HFFc6 (cell line): ENCODE results near the gene COPS9. TPM values are rescaled to one million over a fixed set of nuclear protein-coding genes. Genes with fewer than 3 reads are reported as not detected.
A peak's percentile ranks its signal among the peaks of the same experiment; 100 is the strongest.

Experiments used
- DNase-seq: peaks from one replicate; pipeline ENCODE4 v3.0.0-alpha.2; 2018
- H3K27ac Mint-ChIP-seq: 2 replicates; pipeline ENCODE4 v1.8.0; 2020; ENCODE audit warnings: mild to moderate bottlenecking, mixed read lengths
- H3K27me3 Mint-ChIP-seq: 2 replicates; pipeline ENCODE4 v1.8.0; 2021; ENCODE audit warnings: mild to moderate bottlenecking, moderate library complexity, mixed read lengths; ENCODE audit not compliant: insufficient read depth
- H3K36me3 Mint-ChIP-seq: 2 replicates; pipeline ENCODE4 v1.8.0; 2021; ENCODE audit warnings: low read depth, mixed read lengths
- H3K4me1 Mint-ChIP-seq: 2 replicates; pipeline ENCODE4 v1.8.0; 2020; ENCODE audit warnings: low read depth, mixed read lengths
- H3K4me3 Mint-ChIP-seq: 2 replicates; pipeline ENCODE4 v1.8.0; 2020; ENCODE audit warnings: mild to moderate bottlenecking, moderate library complexity, mixed read lengths
- H3K9me3 Mint-ChIP-seq: 2 replicates; pipeline ENCODE4 v1.8.0; 2020; ENCODE audit warnings: mild to moderate bottlenecking, mixed read lengths
- CTCF ChIP-seq: fragments of 200-600 bp; sonication (generic); IDR thresholded peaks from 2 replicates; pipeline ENCODE4 v1.5.0; 2021; ENCODE audit warnings: antibody characterized with exemption, mild to moderate bottlenecking
- total RNA-seq, 6 experiments: library from RNA; stranded (reverse); fragmentation: NEBNext Ultra II Directional; extraction: Animal tissue kit (Norgen Biotek cat#: 25700); gene quantifications; 2 replicates in 1 of 6; 3 replicates in 5 of 6; pipeline ENCODE4 v1.2.3, GENCODE V29; 2021

The COPS9 gene
- total RNA-seq, 6 experiments from 2014 or later, result 147 to 239 (median 211) TPM

GRCh38 chr2:240139666-240140393 is 3.7 kb upstream of the COPS9 start:
- Mint-ChIP-seq H3K36me3 (no peaks in the 10 kb centered on the region; the same call in 1 of the 2 replicates), H3K4me3 (no peak overlapping the region), H3K27me3 (peaks cover 21% of the 10 kb centered on the region), H3K27ac (no peak overlapping the region), H3K9me3 (no peaks in the 10 kb centered on the region), H3K4me1 (peaks cover 14% of the 10 kb centered on the region)
- TF ChIP-seq CTCF, result no peak
- no peak for DNase-seq

GRCh38 chr2:240139011-240139441 is 2.9 kb upstream of the COPS9 start:
- DNase-seq, result no peak
- Mint-ChIP-seq H3K9me3 (no peaks in the 10 kb centered on the region), H3K4me3 (no peak overlapping the region), H3K36me3 (no peaks in the 10 kb centered on the region; the same call in 1 of the 2 replicates), H3K4me1 (peaks cover 22% of the 10 kb centered on the region), H3K27ac (no peak overlapping the region), H3K27me3 (peaks cover 21% of the 10 kb centered on the region)
- no peak for TF ChIP-seq CTCF

GRCh38 chr2:240138254-240138984 is 2.3 kb upstream of the COPS9 start:
- H3K9me3 Mint-ChIP-seq, result no peaks in the 10 kb centered on the region
- H3K27ac Mint-ChIP-seq, result no peak overlapping the region
- peak; percentile 31; the same call in 1 of the 2 replicates for TF ChIP-seq CTCF
- H3K36me3 Mint-ChIP-seq, result no peaks in the 10 kb centered on the region; the same call in 1 of the 2 replicates
- peaks cover 24% of the 10 kb centered on the region for H3K4me1 Mint-ChIP-seq
- no peak overlapping the region for H3K4me3 Mint-ChIP-seq
- no peak for DNase-seq
- peaks cover 21% of the 10 kb centered on the region for H3K27me3 Mint-ChIP-seq

- no peak overlapping the region for H3K4me3 Mint-ChIP-seq
- no peaks in the 10 kb centered on the region; the same call in 1 of the 2 replicates for H3K36me3 Mint-ChIP-seq
- no peak for DNase-seq
- H3K27me3 Mint-ChIP-seq, result peaks cover 21% of the 10 kb centered on the region
- H3K27ac Mint-ChIP-seq, result no peak overlapping the region
- TF ChIP-seq CTCF, result no peak
- peaks cover 24% of the 10 kb centered on the region for H3K4me1 Mint-ChIP-seq
- H3K9me3 Mint-ChIP-seq, result no peaks in the 10 kb centered on the region
Measured at GRCh38 chr2:240137596-240138253, 1.6 kb upstream of the COPS9 start.

GRCh38 chr2:240136671-240137292 is 677 bp upstream of the COPS9 start:
- Mint-ChIP-seq H3K4me3 (peak overlapping the region; percentile 93), H3K27me3 (peaks cover 17% of the 10 kb centered on the region), H3K27ac (no peak overlapping the region), H3K9me3 (no peaks in the 10 kb centered on the region), H3K4me1 (peaks cover 24% of the 10 kb centered on the region), H3K36me3 (peaks cover 7% of the 10 kb centered on the region)
- no peak for TF ChIP-seq CTCF
- DNase-seq, result no peak
